PC-9 (cell line): Measurements from ENCODE around the gene DOCK1. TPM values are rescaled to one million over a fixed set of nuclear protein-coding genes. Genes with fewer than 3 reads are reported as not detected.

Source experiments
- BruUV-seq: library from RNA; stranded (reverse); fragments of 400-500 nt; replicated peaks from 2 replicates; lab custom pipeline; 2021; lab: Mats Ljungman, UMichigan
- CTCF ChIA-PET: fragments of 300-600 bp; sonication (Branson Sonifier 250); formaldehyde crosslinking; loops from one replicate; lab custom pipeline; 2022; ENCODE audit warnings: antibody characterized with exemption; lab: Charles Lee
- POLR2A ChIA-PET: fragments of 300-600 bp; sonication (Branson Sonifier 250); formaldehyde crosslinking; loops from one replicate; lab custom pipeline; 2022; ENCODE audit warnings: antibody characterized with exemption; ENCODE audit not compliant: unreplicated experiment; lab: Charles Lee
- DNase-seq, 2 experiments: peaks; one replicate each; pipeline versions ENCODE4 v3.0.0 to v3.0.0-alpha.2; 2015 to 2022; ENCODE audit warnings: mixed read lengths in 1 of 2
- H2AFZ ChIP-seq: fragments of 200-600 bp; sonication (generic); 2 replicates; pipeline ENCODE4 v1.8.1; 2017; ENCODE audit warnings: antibody characterized with exemption
- H3F3A ChIP-seq: fragments of 200-600 bp; sonication (generic); 2 replicates; pipeline ENCODE4 v1.8.1; 2017; ENCODE audit warnings: antibody characterized with exemption, mild to moderate bottlenecking, low read depth; ENCODE audit not compliant: insufficient read depth
- H3K27ac ChIP-seq: fragments of 200-600 bp; sonication (generic); 2 replicates; pipeline ENCODE4 v1.6.1; 2016; ENCODE audit warnings: mixed run types
- H3K27me3 ChIP-seq: fragments of 200-600 bp; sonication (generic); 2 replicates; pipeline ENCODE4 v1.6.1; 2016; ENCODE audit warnings: low read depth, mixed run types; ENCODE audit not compliant: insufficient read depth
- H3K36me3 ChIP-seq: fragments of 200-600 bp; sonication (generic); 2 replicates; pipeline ENCODE4 v1.6.1; 2016; ENCODE audit warnings: low read depth, mixed run types
- H3K4me1 ChIP-seq: fragments of 200-600 bp; sonication (generic); replicated peaks from 2 replicates; pipeline ENCODE4 v1.6.1; 2016; ENCODE audit warnings: mixed run types; ENCODE audit not compliant: insufficient read depth
- H3K4me2 ChIP-seq: fragments of 200-600 bp; sonication (generic); 2 replicates; pipeline ENCODE4 v1.6.1; 2017; ENCODE audit warnings: mixed run types
- H3K4me3 ChIP-seq: fragments of 200-600 bp; sonication (generic); 2 replicates; pipeline ENCODE4 v1.6.1; 2016; ENCODE audit warnings: mixed run types
- H3K79me2 ChIP-seq: fragments of 200-600 bp; sonication (generic); 2 replicates; pipeline ENCODE4 v1.6.1; 2017; ENCODE audit warnings: low read depth, mixed run types
- H3K9me2 ChIP-seq: fragments of 200-600 bp; sonication (generic); 2 replicates; pipeline ENCODE4 v1.8.1; 2017; ENCODE audit warnings: mild to moderate bottlenecking; ENCODE audit not compliant: insufficient read depth
- H3K9me3 ChIP-seq: fragments of 200-600 bp; sonication (generic); 2 replicates; pipeline ENCODE4 v1.8.1; 2016; ENCODE audit warnings: low read depth; ENCODE audit not compliant: insufficient read depth
- H4K20me1 ChIP-seq: fragments of 200-600 bp; sonication (generic); 2 replicates; pipeline ENCODE4 v1.8.1; 2017; ENCODE audit not compliant: insufficient read depth
- EZH2 ChIP-seq: fragments of 200-600 bp; sonication (generic); IDR thresholded peaks from 2 replicates; pipeline ENCODE4 v1.8.0; 2017; ENCODE audit warnings: antibody characterized with exemption, low read depth
- intact Hi-C: fragments of 100-400 bp; cut with micrococcal nuclease; formaldehyde crosslinking; loops from one replicate; pipeline ENCODE4 v1.10.0; 2022; ENCODE audit not compliant: unreplicated experiment
- total RNA-seq: library from RNA; stranded (reverse); gene quantifications from 2 replicates; pipeline ENCODE4 v1.2.3, GENCODE V29; 2021
- TF ChIP-seq, protein P1 (sequence below): fragments of 200-600 bp; sonication (generic); conservative IDR thresholded peaks from 2 replicates; pipeline ENCODE4 v1.6.1; 2017; ENCODE audit warnings: mixed run types, antibody characterized with exemption, mild to moderate bottlenecking, moderate library complexity

Gene DOCK1
- total RNA-seq, 1 experiment from 2014 or later = 24.8 TPM

DNA sequence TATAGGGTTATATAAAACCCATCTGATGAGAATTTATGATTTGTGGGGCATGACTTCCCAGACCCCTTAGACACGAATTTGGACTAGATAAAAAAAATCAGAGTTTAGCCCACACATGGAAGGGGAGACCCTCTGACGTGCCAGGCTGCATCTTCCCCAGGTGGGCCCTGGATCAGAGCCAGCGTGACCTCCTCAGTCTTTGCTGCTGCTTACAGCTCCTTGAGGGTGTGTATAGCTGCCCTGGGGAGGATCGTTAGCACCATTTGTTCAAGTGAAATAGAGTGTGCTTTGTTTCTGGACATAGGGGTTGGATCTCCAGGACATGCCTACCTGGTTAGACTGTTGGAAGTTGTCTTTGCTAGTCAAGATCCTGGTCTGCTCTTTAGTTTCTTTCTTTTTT is 54.2 kb downstream of the DOCK1 start:
- ChIA-PET POLR2A (no interaction called here), CTCF (no interaction called here)
- H3K79me2 ChIP-seq = no peaks in the 10 kb centered on the region
- H3F3A ChIP-seq = no peaks in the 10 kb centered on the region
- no peak overlapping the region for H2AFZ ChIP-seq
- H3K9me3 ChIP-seq = no peaks in the 10 kb centered on the region
- BruUV-seq = no TSS peak
- H3K4me3 ChIP-seq = no peak overlapping the region
- no peaks in the 10 kb centered on the region for H3K36me3 ChIP-seq
- TF ChIP-seq, protein P1, sequence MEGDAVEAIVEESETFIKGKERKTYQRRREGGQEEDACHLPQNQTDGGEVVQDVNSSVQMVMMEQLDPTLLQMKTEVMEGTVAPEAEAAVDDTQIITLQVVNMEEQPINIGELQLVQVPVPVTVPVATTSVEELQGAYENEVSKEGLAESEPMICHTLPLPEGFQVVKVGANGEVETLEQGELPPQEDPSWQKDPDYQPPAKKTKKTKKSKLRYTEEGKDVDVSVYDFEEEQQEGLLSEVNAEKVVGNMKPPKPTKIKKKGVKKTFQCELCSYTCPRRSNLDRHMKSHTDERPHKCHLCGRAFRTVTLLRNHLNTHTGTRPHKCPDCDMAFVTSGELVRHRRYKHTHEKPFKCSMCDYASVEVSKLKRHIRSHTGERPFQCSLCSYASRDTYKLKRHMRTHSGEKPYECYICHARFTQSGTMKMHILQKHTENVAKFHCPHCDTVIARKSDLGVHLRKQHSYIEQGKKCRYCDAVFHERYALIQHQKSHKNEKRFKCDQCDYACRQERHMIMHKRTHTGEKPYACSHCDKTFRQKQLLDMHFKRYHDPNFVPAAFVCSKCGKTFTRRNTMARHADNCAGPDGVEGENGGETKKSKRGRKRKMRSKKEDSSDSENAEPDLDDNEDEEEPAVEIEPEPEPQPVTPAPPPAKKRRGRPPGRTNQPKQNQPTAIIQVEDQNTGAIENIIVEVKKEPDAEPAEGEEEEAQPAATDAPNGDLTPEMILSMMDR = no peak
- no peak for TF ChIP-seq EZH2
- no peak overlapping the region for H3K4me2 ChIP-seq
- H3K27me3 ChIP-seq = no peaks in the 10 kb centered on the region
- H3K9me2 ChIP-seq = no peaks in the 10 kb centered on the region
- DNase-seq = no peak
- H4K20me1 ChIP-seq = no peaks in the 10 kb centered on the region
- no peaks in the 10 kb centered on the region for H3K4me1 ChIP-seq
- intact Hi-C loops = no loop called here
- no peak overlapping the region for H3K27ac ChIP-seq

DNA sequence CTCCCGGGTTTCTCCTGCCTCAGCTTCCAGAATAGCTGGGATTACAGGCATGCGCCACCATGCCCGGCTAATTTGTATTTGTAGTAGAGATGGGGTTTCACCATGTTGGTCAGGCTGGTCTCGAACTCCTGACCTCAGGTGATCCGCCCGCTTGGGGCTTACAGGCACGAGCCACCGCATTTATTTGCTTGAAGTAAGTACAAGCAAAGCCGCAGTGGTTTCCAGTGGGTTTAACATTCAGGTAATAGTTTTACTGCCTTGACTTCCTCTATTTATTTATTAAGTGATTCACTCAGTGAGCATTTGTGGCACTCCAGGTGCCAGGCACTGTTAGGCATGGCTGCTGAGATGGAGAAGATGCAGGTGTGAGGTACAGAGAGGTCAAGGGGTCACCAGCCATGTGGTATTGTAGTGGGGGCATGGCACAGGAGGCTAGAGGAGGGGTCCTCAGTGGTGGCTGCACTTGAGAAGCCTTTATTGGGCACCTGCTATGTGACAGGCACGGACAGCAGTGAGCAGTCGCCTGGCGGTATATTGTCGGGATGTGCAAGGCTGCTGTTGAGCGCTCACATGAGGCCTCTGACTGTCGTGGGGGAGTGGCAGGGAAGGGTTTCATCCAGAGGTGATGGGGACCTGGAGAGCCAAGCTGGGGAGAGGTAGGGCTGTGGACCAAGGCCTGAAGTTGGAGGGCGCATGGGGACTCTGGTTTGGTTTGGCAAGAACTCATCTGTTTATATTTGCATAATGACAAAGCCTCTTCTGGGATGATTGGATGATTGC is 54.9 kb downstream of the DOCK1 start:
- H3K79me2 ChIP-seq = no peaks in the 10 kb centered on the region
- ChIA-PET POLR2A (no interaction called here), CTCF (no interaction called here)
- H3K27ac ChIP-seq = no peak overlapping the region
- H3K4me2 ChIP-seq = no peak overlapping the region
- no peaks in the 10 kb centered on the region for H3K4me1 ChIP-seq
- H3F3A ChIP-seq = no peaks in the 10 kb centered on the region
- H3K9me3 ChIP-seq = no peaks in the 10 kb centered on the region
- H3K27me3 ChIP-seq = no peaks in the 10 kb centered on the region
- H3K36me3 ChIP-seq = no peaks in the 10 kb centered on the region
- DNase-seq = no peak
- TF ChIP-seq, protein P1 = no peak
- TF ChIP-seq EZH2 = no peak
- H3K9me2 ChIP-seq = no peaks in the 10 kb centered on the region
- no peak overlapping the region for H3K4me3 ChIP-seq
- no peak overlapping the region for H2AFZ ChIP-seq
- intact Hi-C loops = no loop called here
- no TSS peak for BruUV-seq
- no peaks in the 10 kb centered on the region for H4K20me1 ChIP-seq

DNA sequence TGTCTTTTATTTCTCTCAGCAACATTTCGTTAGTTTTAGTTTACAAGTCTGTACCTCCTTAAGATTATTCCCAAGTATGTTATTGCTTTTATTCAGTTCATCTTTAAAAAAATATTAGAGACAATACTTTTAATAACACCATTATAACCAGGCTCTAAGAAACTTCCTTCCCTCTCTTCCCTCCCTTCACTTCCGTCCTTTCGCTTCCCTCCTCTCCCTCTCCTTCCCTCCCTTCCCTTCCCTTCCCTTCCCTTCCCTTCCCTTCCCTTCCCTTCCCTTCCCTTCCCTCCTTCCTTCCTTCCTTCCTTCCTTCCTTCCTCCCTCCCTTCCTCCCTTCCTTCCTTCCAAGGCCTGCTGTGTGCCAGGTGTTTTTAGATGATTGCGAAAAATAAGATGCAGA is 58.1 kb downstream of the DOCK1 start:
- ChIA-PET POLR2A (no interaction called here), CTCF (no interaction called here)
- no TSS peak for BruUV-seq
- H3K4me3 ChIP-seq = no peak overlapping the region
- no peak overlapping the region for H3K27ac ChIP-seq
- no peak overlapping the region for H3K4me2 ChIP-seq
- H3K36me3 ChIP-seq = no peaks in the 10 kb centered on the region
- no peaks in the 10 kb centered on the region for H3K27me3 ChIP-seq
- intact Hi-C loops = no loop called here
- no peaks in the 10 kb centered on the region for H3K79me2 ChIP-seq
- TF ChIP-seq EZH2 = no peak
- TF ChIP-seq, protein P1 = no peak
- H3K4me1 ChIP-seq = no peaks in the 10 kb centered on the region
- no peaks in the 10 kb centered on the region for H3K9me2 ChIP-seq
- no peaks in the 10 kb centered on the region for H3F3A ChIP-seq
- no peaks in the 10 kb centered on the region for H3K9me3 ChIP-seq
- no peak overlapping the region for H2AFZ ChIP-seq
- DNase-seq = no peak
- H4K20me1 ChIP-seq = no peaks in the 10 kb centered on the region
